ENCODE measurements around the gene SMARCAL1. TPM values are rescaled to one million over a fixed set of nuclear protein-coding genes. Genes with fewer than 3 reads are reported as not detected.

SMARCAL1 gene
- polyA plus RNA-seq, 4 donors, result 5.4 to 15.4 (median 8.3) TPM

DNA sequence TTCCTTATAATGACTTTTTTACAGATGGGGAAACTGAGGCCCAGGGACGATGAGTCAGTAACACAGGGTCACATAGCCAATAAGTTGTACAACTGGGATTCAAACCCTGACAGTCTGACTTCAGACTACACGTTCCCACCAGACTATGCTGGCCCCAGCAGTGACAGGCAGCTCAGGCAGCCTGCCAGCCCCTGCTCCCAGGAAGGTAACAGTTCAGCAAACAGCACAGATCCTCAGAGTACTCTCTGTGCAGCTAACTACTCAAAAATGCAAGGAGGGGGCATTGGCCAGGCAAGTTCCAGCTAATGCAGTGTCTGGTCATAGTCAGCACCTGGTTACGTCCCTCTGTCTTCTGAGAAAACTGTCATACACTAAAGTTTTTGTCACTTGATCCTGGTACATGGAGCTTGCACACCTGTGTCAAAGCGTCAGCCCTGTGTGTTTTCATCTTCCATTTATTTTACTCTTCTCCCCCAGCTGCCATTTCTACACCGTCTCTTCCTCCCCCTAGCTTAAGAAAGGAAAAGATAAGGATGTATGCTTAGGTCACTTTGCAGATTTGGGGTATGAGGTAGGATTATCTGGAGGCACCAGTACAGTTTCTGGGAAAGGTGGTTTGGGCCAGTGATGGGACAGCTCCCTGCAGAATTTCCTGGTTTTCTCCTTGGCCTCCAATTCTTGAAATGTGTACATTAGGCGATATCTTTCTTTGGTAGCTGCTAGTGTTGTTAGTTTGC, 4.5 kb downstream of the SMARCAL1 start:
- Histone ChIP-seq H3K36me3 (ENCODE audit: control insufficient read depth in 3 of 3, insufficient read depth in 2 of 3, low read depth in 1 of 3, low read length in 3 of 3) (peaks cover 2 to 34% (median 15%) of the 10 kb centered on the region in 3 donors), H3K27me3 (ENCODE audit: control insufficient read depth in 3 of 3, insufficient read depth in 3 of 3, low read length in 3 of 3) (no peaks in the 10 kb centered on the region), H3K4me1 (ENCODE audit: control insufficient read depth in 3 of 3, insufficient read depth in 2 of 3, low read depth in 1 of 3, low read length in 2 of 3) (peaks cover 0 to 3% (median 3%) of the 10 kb centered on the region in 3 donors), H3K27ac (ENCODE audit: low read depth in 1 of 3, low read length in 2 of 3) (no peak overlapping the region), H3K4me3 (ENCODE audit: low read depth in 1 of 3, low read length in 3 of 3) (no peak overlapping the region), H3K9me3 (ENCODE audit: control insufficient read depth in 2 of 2, insufficient read depth in 1 of 2, low read depth in 1 of 2, low read length in 1 of 2) (no peaks in the 10 kb centered on the region)
- DNase-seq, result no peak
- FAIRE-seq, result no peak
- 90 to 92% (median 91%) methylated on average over 6 of the region's 6 CpGs for WGBS, 3 donors

DNA sequence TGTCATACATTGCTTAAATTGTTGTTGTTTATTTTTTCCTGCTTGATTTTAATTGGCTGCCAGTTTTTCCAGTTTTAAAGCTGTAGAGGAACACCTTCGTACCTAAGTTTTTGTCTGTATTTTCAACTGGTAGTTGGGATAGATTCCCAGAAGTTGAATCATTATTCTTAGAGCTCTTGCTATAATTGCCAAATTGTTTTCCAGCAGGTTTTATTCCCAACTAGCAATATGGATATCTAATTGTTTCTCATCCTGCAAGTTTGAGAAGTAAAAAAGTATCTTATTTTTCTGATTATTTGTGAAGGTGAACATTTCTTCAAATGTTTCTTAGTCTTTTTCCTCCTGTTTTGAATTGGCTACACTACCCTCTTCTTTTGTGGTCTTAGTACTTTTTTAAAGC, 6.7 kb downstream of the SMARCAL1 start:
- Histone ChIP-seq H3K9me3 (ENCODE audit: control insufficient read depth in 2 of 2, insufficient read depth in 1 of 2, low read depth in 1 of 2, low read length in 1 of 2) (no peaks in the 10 kb centered on the region), H3K27me3 (ENCODE audit: control insufficient read depth in 3 of 3, insufficient read depth in 3 of 3, low read length in 3 of 3) (no peaks in the 10 kb centered on the region), H3K4me3 (ENCODE audit: low read depth in 1 of 3, low read length in 3 of 3) (no peak overlapping the region), H3K4me1 (ENCODE audit: control insufficient read depth in 3 of 3, insufficient read depth in 2 of 3, low read depth in 1 of 3, low read length in 2 of 3) (no peaks in the 10 kb centered on the region), H3K27ac (ENCODE audit: low read depth in 1 of 3, low read length in 2 of 3) (no peak overlapping the region), H3K36me3 (ENCODE audit: control insufficient read depth in 3 of 3, insufficient read depth in 2 of 3, low read depth in 1 of 3, low read length in 3 of 3) (peaks cover 15 to 45% (median 17%) of the 10 kb centered on the region in 3 donors)
- 91 to 97% (median 96%) methylated on average over 1 of the region's 1 CpG for WGBS, 3 donors
- DNase-seq, result no peak
- FAIRE-seq, result no peak

DNA sequence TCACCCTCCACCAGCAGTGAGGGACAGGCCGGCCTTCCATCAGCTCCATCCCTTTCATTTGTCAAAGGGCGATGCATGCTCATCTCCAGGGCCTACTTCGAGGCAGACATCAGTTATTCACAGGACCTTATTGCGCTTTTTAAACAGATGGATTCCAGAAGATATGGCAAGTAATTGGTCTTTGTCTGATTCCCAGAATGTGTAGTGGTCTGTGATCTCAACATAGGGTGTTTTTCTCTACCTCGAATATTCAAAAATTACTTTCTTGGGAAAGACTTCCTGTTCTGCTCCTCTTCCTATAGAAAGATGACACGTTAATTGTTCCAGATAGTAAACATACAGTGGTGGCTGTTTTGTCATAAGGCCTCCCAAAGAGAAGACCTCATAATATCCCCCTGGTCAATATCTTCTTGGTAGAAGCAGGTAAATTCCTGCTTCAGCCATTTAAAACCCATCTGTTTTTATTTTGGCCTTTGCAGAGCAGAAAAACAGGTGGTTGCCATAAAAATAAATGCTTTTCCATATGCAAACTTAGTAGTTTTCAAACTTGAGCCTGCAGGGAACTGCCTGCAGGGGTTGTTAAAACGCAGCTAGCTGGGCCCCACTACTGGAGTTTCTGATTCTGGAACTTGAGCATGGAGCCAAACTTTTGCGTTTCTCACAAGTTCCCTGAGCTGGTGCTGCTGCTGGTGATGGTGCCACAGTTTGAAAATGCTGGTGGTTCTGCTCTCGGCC, 8.2 kb downstream of the SMARCAL1 start:
- DNase-seq (no peak), FAIRE-seq (no peak)
- H3K36me3 ChIP-seq (ENCODE audit: control insufficient read depth in 3 of 3, insufficient read depth in 2 of 3, low read depth in 1 of 3, low read length in 3 of 3), result peaks cover 17 to 49% (median 25%) of the 10 kb centered on the region in 3 donors
- H3K27ac ChIP-seq (ENCODE audit: low read depth in 1 of 3, low read length in 2 of 3), result no peak overlapping the region
- H3K9me3 ChIP-seq (ENCODE audit: control insufficient read depth in 2 of 2, insufficient read depth in 1 of 2, low read depth in 1 of 2, low read length in 1 of 2), result peaks cover 0 to 8% of the 10 kb centered on the region in 2 donors
- 88 to 93% (median 92%) methylated on average over 9 of the region's 9 CpGs for WGBS, 3 donors
- no peaks in the 10 kb centered on the region for H3K27me3 ChIP-seq (ENCODE audit: control insufficient read depth in 3 of 3, insufficient read depth in 3 of 3, low read length in 3 of 3)
- no peak overlapping the region for H3K4me3 ChIP-seq (ENCODE audit: low read depth in 1 of 3, low read length in 3 of 3)
- H3K4me1 ChIP-seq (ENCODE audit: control insufficient read depth in 3 of 3, insufficient read depth in 2 of 3, low read depth in 1 of 3, low read length in 2 of 3), result no peaks in the 10 kb centered on the region

DNA sequence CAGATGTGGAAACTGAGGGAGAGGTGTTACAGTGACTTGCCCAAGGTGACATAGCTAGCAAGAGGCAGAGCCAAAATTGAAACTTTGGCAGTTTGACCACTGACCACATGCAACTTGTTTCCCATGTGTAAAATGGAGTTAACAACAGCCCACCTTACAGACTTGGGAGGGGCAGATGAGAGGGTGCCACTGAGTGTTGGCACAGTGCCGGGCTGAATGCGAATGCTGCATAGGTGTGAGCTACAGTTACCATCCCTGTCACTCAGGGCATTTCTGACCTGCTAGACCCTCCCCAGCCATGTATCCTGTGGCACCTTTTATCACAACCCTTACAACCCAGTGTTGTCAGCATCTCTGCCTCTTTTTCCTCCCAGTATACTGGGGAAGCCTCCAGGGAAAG, 10.8 kb downstream of the SMARCAL1 start:
- WGBS, 3 donors, result 91 to 97% (median 97%) methylated on average over 2 of the region's 2 CpGs
- no peak for DNase-seq
- Histone ChIP-seq H3K9me3 (ENCODE audit: control insufficient read depth in 2 of 2, insufficient read depth in 1 of 2, low read depth in 1 of 2, low read length in 1 of 2) (peaks cover 0 to 10% of the 10 kb centered on the region in 2 donors), H3K36me3 (ENCODE audit: control insufficient read depth in 3 of 3, insufficient read depth in 2 of 3, low read depth in 1 of 3, low read length in 3 of 3) (peaks cover 11 to 46% (median 23%) of the 10 kb centered on the region in 3 donors), H3K27me3 (ENCODE audit: control insufficient read depth in 3 of 3, insufficient read depth in 3 of 3, low read length in 3 of 3) (no peaks in the 10 kb centered on the region), H3K4me3 (ENCODE audit: low read depth in 1 of 3, low read length in 3 of 3) (no peak overlapping the region), H3K27ac (ENCODE audit: low read depth in 1 of 3, low read length in 2 of 3) (no peak overlapping the region), H3K4me1 (ENCODE audit: control insufficient read depth in 3 of 3, insufficient read depth in 2 of 3, low read depth in 1 of 3, low read length in 2 of 3) (no peaks in the 10 kb centered on the region)
- no peak for FAIRE-seq

DNA sequence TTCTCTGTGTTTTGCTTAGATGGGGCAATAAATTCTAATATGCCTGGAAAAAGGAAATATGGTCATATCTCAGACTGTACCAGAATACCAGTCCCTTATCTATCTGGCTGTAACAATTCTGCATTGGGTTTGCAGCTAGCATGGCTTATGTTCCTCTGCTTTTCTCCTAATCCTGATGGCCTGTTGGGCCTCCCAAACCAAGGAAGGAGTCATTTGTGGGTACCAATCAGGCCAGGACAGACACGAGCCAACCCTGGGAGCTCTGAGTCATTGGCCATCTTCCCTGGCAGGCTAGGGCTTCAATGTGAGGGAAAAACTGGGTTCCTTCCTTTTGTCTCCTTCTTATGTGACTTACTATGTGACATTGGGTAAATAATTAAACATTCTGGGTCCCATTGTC, 12.0 kb downstream of the SMARCAL1 start:
- Histone ChIP-seq H3K36me3 (ENCODE audit: control insufficient read depth in 3 of 3, insufficient read depth in 2 of 3, low read depth in 1 of 3, low read length in 3 of 3) (peaks cover 15 to 53% (median 23%) of the 10 kb centered on the region in 3 donors), H3K9me3 (ENCODE audit: control insufficient read depth in 2 of 2, insufficient read depth in 1 of 2, low read depth in 1 of 2, low read length in 1 of 2) (peaks cover 0 to 10% of the 10 kb centered on the region in 2 donors), H3K27ac (ENCODE audit: low read depth in 1 of 3, low read length in 2 of 3) (no peak overlapping the region), H3K4me3 (ENCODE audit: low read depth in 1 of 3, low read length in 3 of 3) (no peak overlapping the region), H3K4me1 (ENCODE audit: control insufficient read depth in 3 of 3, insufficient read depth in 2 of 3, low read depth in 1 of 3, low read length in 2 of 3) (no peaks in the 10 kb centered on the region), H3K27me3 (ENCODE audit: control insufficient read depth in 3 of 3, insufficient read depth in 3 of 3, low read length in 3 of 3) (no peaks in the 10 kb centered on the region)
- FAIRE-seq (no peak), DNase-seq (no peak)
- 89 to 96% (median 95%) methylated on average over 1 of the region's 1 CpG for WGBS, 3 donors

DNA sequence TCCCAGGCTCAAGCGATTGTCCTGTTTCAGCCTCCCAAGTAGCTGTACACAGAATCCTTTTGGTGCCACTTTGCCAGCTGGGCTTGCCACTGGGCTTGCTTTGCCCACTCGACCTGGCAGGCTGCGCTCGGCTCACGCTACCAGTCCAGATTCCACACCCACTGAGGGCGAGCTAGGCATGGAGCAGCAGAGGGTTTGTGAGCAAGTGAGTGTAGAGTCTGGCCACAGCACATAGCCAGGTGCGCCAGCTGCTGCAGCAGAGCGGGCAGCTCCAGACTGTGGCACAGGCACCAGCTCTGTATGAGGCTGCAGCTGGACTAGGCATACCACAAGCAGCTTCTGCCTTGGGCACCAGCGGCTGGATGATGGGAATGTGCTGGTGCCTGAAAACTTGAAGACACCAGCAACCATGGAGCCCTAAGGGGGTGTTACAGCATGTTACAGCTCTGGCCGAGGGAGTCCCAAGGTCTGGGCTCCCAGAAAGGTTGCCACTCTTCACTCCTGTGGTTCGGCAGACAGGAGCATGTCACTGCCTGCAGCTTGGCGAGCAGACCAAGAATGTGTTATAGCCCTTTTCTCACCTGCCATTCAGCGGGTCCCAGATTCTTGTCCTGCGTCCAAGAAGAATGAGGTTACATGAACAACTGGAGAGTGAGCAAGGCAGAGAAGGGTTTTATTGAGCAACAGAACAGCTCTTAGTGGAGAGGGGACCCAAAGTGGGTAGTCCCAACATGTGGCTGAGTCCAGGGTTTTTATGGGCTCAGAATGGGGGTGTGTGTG, 12.9 kb downstream of the SMARCAL1 start:
- H3K36me3 ChIP-seq (ENCODE audit: control insufficient read depth in 3 of 3, insufficient read depth in 2 of 3, low read depth in 1 of 3, low read length in 3 of 3), result peaks cover 17 to 53% (median 29%) of the 10 kb centered on the region in 3 donors
- no peaks in the 10 kb centered on the region for H3K27me3 ChIP-seq (ENCODE audit: control insufficient read depth in 3 of 3, insufficient read depth in 3 of 3, low read length in 3 of 3)
- FAIRE-seq, result no peak
- H3K9me3 ChIP-seq (ENCODE audit: control insufficient read depth in 2 of 2, insufficient read depth in 1 of 2, low read depth in 1 of 2, low read length in 1 of 2), result peaks cover 0 to 10% of the 10 kb centered on the region in 2 donors
- no peak overlapping the region for H3K27ac ChIP-seq (ENCODE audit: low read depth in 1 of 3, low read length in 2 of 3)
- H3K4me1 ChIP-seq (ENCODE audit: control insufficient read depth in 3 of 3, insufficient read depth in 2 of 3, low read depth in 1 of 3, low read length in 2 of 3), result no peaks in the 10 kb centered on the region
- DNase-seq, result no peak
- WGBS, 3 donors, result 98% methylated on average over 14 of the region's 14 CpGs
- no peak overlapping the region for H3K4me3 ChIP-seq (ENCODE audit: low read depth in 1 of 3, low read length in 3 of 3)

DNA sequence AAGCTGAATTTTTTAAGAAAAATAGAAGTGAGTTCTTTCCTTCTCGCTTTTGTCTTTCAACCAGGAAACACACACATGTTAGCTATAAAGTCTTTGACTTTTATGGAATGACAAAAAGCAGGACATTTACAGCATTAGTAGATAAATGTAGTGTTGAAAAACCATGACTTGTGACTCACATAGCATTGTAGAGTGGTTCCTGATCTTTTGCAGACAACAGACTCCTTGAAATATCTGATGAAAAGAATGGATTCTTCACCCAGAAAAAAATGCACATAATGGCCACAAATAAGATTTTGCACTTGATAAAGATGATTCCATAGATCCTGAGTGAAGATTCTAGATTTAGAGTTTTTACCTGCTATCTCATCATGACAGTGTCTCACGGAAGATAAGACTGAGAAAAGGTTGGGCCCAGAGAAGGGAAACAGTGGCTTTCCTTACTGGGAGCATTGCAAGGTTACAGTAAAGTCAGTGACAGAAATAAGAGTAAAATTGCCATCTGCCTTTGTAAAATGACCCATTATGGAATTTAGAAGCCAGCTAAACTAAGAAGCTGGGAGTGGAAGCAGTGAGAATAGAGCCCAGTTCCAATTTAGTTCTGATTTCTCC, 14.0 kb downstream of the SMARCAL1 start:
- no peak overlapping the region for H3K27ac ChIP-seq (ENCODE audit: low read depth in 1 of 3, low read length in 2 of 3)
- H3K9me3 ChIP-seq (ENCODE audit: control insufficient read depth in 2 of 2, insufficient read depth in 1 of 2, low read depth in 1 of 2, low read length in 1 of 2), result peaks cover 0 to 10% of the 10 kb centered on the region in 2 donors
- DNase-seq (no peak), FAIRE-seq (no peak)
- H3K4me3 ChIP-seq (ENCODE audit: low read depth in 1 of 3, low read length in 3 of 3), result no peak overlapping the region
- H3K27me3 ChIP-seq (ENCODE audit: control insufficient read depth in 3 of 3, insufficient read depth in 3 of 3, low read length in 3 of 3), result no peaks in the 10 kb centered on the region
- H3K4me1 ChIP-seq (ENCODE audit: control insufficient read depth in 3 of 3, insufficient read depth in 2 of 3, low read depth in 1 of 3, low read length in 2 of 3), result no peaks in the 10 kb centered on the region
- H3K36me3 ChIP-seq (ENCODE audit: control insufficient read depth in 3 of 3, insufficient read depth in 2 of 3, low read depth in 1 of 3, low read length in 3 of 3), result peaks cover 15 to 52% (median 35%) of the 10 kb centered on the region in 3 donors
- 95 to 98% (median 97%) methylated on average over 2 of the region's 2 CpGs for WGBS, 3 donors

DNA sequence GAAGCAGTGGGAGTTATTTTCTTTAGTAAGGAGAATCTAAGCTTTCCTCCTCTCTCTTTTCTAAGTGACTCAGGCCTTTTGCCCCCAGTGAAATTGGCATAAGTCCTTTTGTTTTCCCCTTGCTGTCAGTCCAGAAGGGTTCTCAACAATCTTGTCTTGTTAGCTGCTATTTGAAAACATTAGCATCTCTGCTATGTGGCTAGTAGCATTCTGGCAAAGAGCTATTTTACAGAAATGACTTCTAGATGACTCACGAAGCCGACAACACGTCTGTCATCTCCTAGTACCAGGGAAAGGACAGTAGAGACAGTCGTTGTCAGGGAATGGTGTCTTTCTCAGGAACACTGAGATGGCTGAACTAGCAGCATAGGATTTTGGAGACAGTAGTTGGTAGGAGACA, 14.7 kb downstream of the SMARCAL1 start:
- H3K4me1 ChIP-seq (ENCODE audit: control insufficient read depth in 3 of 3, insufficient read depth in 2 of 3, low read depth in 1 of 3, low read length in 2 of 3), result no peaks in the 10 kb centered on the region
- no peak overlapping the region for H3K4me3 ChIP-seq (ENCODE audit: low read depth in 1 of 3, low read length in 3 of 3)
- H3K27ac ChIP-seq (ENCODE audit: low read depth in 1 of 3, low read length in 2 of 3), result no peak overlapping the region
- no peak for DNase-seq
- no peaks in the 10 kb centered on the region for H3K27me3 ChIP-seq (ENCODE audit: control insufficient read depth in 3 of 3, insufficient read depth in 3 of 3, low read length in 3 of 3)
- peaks cover 0 to 10% of the 10 kb centered on the region in 2 donors for H3K9me3 ChIP-seq (ENCODE audit: control insufficient read depth in 2 of 2, insufficient read depth in 1 of 2, low read depth in 1 of 2, low read length in 1 of 2)
- 86 to 95% (median 88%) methylated on average over 4 of the region's 4 CpGs for WGBS, 3 donors
- no peak for FAIRE-seq
- peaks cover 19 to 51% (median 36%) of the 10 kb centered on the region in 3 donors for H3K36me3 ChIP-seq (ENCODE audit: control insufficient read depth in 3 of 3, insufficient read depth in 2 of 3, low read depth in 1 of 3, low read length in 3 of 3)
